Calu3 (cell line): Measurements from ENCODE around the gene SON. TPM values are rescaled to one million over a fixed set of nuclear protein-coding genes. Genes with fewer than 3 reads are reported as not detected.

ENCODE experiments used
- BruUV-seq: library from RNA; stranded (reverse); fragments of 400-500 nt; replicated peaks from 2 replicates; lab custom pipeline; 2021; lab: Mats Ljungman, UMichigan
- CTCF ChIA-PET: fragments of 300-600 bp; sonication (Branson Sonifier 250); formaldehyde crosslinking; loops from one replicate; lab custom pipeline; 2022; ENCODE audit warnings: antibody characterized with exemption; lab: Charles Lee
- DNase-seq: peaks from one replicate; pipeline ENCODE4 v3.0.0; 2022
- H3K27ac Mint-ChIP-seq: one replicate; pipeline ENCODE4 v1.8.0; 2022; ENCODE audit warnings: mixed read lengths; ENCODE audit not compliant: unreplicated experiment
- H3K27me3 Mint-ChIP-seq: one replicate; pipeline ENCODE4 v1.8.0; 2022; ENCODE audit warnings: mixed read lengths; ENCODE audit not compliant: unreplicated experiment
- H3K36me3 Mint-ChIP-seq: one replicate; pipeline ENCODE4 v1.8.0; 2022; ENCODE audit warnings: mild to moderate bottlenecking, moderate library complexity, mixed read lengths; ENCODE audit not compliant: insufficient read depth, unreplicated experiment
- H3K4me1 Mint-ChIP-seq: one replicate; pipeline ENCODE4 v1.8.0; 2022; ENCODE audit warnings: mild to moderate bottlenecking, low read depth, mixed read lengths; ENCODE audit not compliant: unreplicated experiment
- H3K4me3 Mint-ChIP-seq: one replicate; pipeline ENCODE4 v1.8.0; 2022; ENCODE audit warnings: mild to moderate bottlenecking, low read depth, moderate library complexity, mixed read lengths; ENCODE audit not compliant: unreplicated experiment
- H3K9me3 Mint-ChIP-seq: one replicate; pipeline ENCODE4 v1.8.0; 2022; ENCODE audit warnings: low read depth, mixed read lengths; ENCODE audit not compliant: unreplicated experiment
- intact Hi-C: fragments of 100-400 bp; cut with micrococcal nuclease; formaldehyde crosslinking; loops from one replicate; pipeline ENCODE4 v1.10.0; 2022; ENCODE audit not compliant: unreplicated experiment
- total RNA-seq: library from RNA; stranded (reverse); gene quantifications from 2 replicates; pipeline ENCODE4 v1.2.3, GENCODE V29; 2022
- TF ChIP-seq, protein P1 (sequence below): fragments of 200-600 bp; IDR thresholded peaks from one replicate; pipeline ENCODE4 v1.8.0; 2022; ENCODE audit warnings: antibody characterized with exemption; ENCODE audit not compliant: unreplicated experiment

The SON gene
- total RNA-seq, 1 experiment from 2014 or later: 188 TPM

DNA sequence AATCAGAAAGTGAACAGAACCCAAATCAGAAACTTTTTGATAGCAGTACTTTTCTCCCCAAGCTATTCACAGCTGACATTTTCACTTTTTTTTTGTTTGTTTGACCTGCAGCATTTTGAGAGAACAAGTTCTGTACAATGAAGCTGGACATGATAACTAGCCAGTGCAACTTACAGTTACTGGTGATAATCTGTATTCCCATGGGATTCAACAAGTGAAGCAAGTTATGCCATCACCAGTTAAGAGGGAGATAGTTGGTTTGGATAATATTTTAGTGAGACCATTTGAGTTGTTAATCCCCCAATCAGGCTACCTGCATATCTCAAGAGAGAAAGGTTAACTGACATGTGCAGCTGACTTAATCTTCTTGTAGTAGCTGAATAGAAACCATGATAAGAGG lies 18.1 kb downstream of the SON start:
- no peak for DNase-seq
- no peaks in the 10 kb centered on the region for H3K9me3 Mint-ChIP-seq
- peaks cover 6% of the 10 kb centered on the region for H3K4me1 Mint-ChIP-seq
- H3K27ac Mint-ChIP-seq: no peak overlapping the region
- no peak overlapping the region for H3K4me3 Mint-ChIP-seq
- H3K36me3 Mint-ChIP-seq: peaks cover 45% of the 10 kb centered on the region
- CTCF ChIA-PET: no interaction called here
- intact Hi-C loops: no loop called here
- H3K27me3 Mint-ChIP-seq: no peaks in the 10 kb centered on the region
- TF ChIP-seq, protein P1, sequence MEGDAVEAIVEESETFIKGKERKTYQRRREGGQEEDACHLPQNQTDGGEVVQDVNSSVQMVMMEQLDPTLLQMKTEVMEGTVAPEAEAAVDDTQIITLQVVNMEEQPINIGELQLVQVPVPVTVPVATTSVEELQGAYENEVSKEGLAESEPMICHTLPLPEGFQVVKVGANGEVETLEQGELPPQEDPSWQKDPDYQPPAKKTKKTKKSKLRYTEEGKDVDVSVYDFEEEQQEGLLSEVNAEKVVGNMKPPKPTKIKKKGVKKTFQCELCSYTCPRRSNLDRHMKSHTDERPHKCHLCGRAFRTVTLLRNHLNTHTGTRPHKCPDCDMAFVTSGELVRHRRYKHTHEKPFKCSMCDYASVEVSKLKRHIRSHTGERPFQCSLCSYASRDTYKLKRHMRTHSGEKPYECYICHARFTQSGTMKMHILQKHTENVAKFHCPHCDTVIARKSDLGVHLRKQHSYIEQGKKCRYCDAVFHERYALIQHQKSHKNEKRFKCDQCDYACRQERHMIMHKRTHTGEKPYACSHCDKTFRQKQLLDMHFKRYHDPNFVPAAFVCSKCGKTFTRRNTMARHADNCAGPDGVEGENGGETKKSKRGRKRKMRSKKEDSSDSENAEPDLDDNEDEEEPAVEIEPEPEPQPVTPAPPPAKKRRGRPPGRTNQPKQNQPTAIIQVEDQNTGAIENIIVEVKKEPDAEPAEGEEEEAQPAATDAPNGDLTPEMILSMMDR: no peak
- BruUV-seq: no TSS peak

DNA sequence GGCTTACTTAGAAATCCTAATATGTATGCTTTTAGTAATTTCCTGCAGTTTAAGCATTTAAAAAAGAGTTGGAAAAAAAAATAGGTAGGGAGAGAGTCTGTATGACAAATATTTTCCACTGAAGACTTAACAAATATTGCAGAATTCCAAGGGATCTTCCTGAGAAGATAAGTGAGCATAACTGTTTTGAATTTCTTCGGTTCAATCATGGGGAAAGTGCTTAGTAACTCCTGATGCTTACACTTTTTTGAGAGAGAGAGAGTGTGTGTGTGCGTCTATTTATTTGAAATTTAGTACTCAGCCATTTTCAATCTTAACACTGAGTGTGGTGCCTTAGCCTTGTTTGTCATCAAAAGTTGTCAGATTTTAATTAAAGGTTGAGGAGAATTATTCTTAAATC lies 18.5 kb downstream of the SON start:
- H3K4me1 Mint-ChIP-seq: peaks cover 2% of the 10 kb centered on the region
- CTCF ChIA-PET: no interaction called here

DNA sequence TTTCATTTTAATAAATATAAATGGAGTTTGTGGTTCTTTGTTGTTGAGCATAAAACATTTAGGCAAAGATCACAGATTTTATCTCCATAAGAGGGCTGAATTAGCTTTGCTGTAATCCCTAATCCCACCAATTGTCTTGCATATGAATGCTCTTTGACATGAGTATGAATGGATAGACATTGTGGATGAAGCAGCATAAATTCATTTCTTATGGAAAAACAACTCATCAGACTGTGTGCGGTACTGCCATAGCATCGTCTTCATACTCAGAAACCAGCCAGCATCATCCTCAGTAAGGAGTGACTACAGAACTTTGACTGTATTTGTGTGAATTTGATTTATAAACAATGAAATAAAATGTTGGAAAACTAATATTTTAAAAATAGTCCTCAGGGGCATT lies 19.6 kb downstream of the SON start:
- Mint-ChIP-seq H3K4me3 (no peak overlapping the region), H3K27ac (no peak overlapping the region), H3K36me3 (peaks cover 30% of the 10 kb centered on the region), H3K9me3 (no peaks in the 10 kb centered on the region), H3K27me3 (no peaks in the 10 kb centered on the region), H3K4me1 (no peaks in the 10 kb centered on the region)
- no TSS peak for BruUV-seq
- intact Hi-C loops: no loop called here
- TF ChIP-seq, protein P1: no peak
- CTCF ChIA-PET: no interaction called here
- DNase-seq: no peak

More for the DNA sequence above, 18.5 kb downstream of the SON start:
- Mint-ChIP-seq H3K36me3 (peaks cover 41% of the 10 kb centered on the region), H3K9me3 (no peaks in the 10 kb centered on the region), H3K27ac (no peak overlapping the region), H3K4me3 (no peak overlapping the region), H3K27me3 (no peaks in the 10 kb centered on the region)
- TF ChIP-seq, protein P1: no peak
- no peak for DNase-seq
- no TSS peak for BruUV-seq
- intact Hi-C loops: no loop called here

DNA sequence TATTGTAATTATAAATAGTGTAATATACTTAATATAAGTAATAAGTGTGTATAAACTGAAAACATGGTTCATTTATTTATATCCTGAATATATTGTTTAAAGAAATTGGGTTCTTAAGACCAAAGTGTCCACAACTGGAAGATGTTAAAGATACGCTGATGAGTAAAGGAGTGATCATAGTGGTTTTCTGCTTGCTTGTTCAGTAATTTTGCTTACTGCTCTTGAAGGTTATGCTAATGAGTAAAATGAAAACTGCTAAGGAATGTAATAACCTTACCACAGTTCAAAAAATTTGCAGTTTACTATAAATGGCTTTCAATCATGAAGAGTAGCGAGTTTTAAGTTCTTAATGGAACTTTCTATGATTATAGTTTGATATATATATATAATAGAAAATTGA lies 23.7 kb downstream of the SON start:
- Mint-ChIP-seq H3K4me3 (no peak overlapping the region), H3K27me3 (no peaks in the 10 kb centered on the region), H3K4me1 (no peaks in the 10 kb centered on the region), H3K9me3 (no peaks in the 10 kb centered on the region), H3K36me3 (peaks cover 16% of the 10 kb centered on the region), H3K27ac (no peak overlapping the region)
- CTCF ChIA-PET: no interaction called here
- intact Hi-C loops: no loop called here
- BruUV-seq: no TSS peak
- DNase-seq: no peak
- TF ChIP-seq, protein P1: no peak
